Right atrium auricular region (tissue), 2 donors: ENCODE results near the gene ADRM1. TPM values are rescaled to one million over a fixed set of nuclear protein-coding genes. Genes with fewer than 3 reads are reported as not detected.

Experiments
- DNase-seq: peaks from one replicate; pipeline ENCODE4 v3.0.0-alpha.2; 2019; ENCODE audit warnings: low spot score
- H3K27ac ChIP-seq, 2 donors: fragments of 200-600 bp; sonication (generic); 1 replicate in 1 of 2; 2 replicates in 1 of 2; pipeline ENCODE4 v1.5.1; 2016 to 2019
- H3K27me3 ChIP-seq, 2 donors: fragments of 200-600 bp; sonication (generic); one replicate each; pipeline versions ENCODE4 v1.5.1 to v1.6.0; 2017 to 2019
- H3K36me3 ChIP-seq: fragments of 200-600 bp; sonication (generic); one replicate; pipeline ENCODE4 v1.5.1; 2016
- H3K4me1 ChIP-seq, 2 donors: fragments of 200-600 bp; sonication (generic); one replicate each; pipeline versions ENCODE4 v1.5.1 to v1.6.0; 2017 to 2019
- H3K4me3 ChIP-seq, 2 donors: fragments of 200-600 bp; sonication (generic); 1 replicate in 1 of 2; 2 replicates in 1 of 2; pipeline ENCODE4 v1.5.1; 2017 to 2019; ENCODE audit warnings: mild to moderate bottlenecking in 1 of 2, moderate library complexity in 1 of 2
- H3K9me3 ChIP-seq, 2 donors: fragments of 200-600 bp; sonication (generic); one replicate each; pipeline ENCODE4 v1.5.1; 2019
- CTCF ChIP-seq, 2 donors: fragments of 200-600 bp; sonication (generic); IDR thresholded peaks; one replicate each; pipeline ENCODE4 v1.5.1; 2019; ENCODE audit warnings: antibody characterized with exemption in 2 of 2
- total RNA-seq, 2 donors: library from RNA; depleted of rRNA; stranded (reverse); fragments of >200 nt; gene quantifications; one replicate each; pipeline ENCODE4 v1.1.0, GENCODE V29; 2016

ADRM1 gene
- total RNA-seq, 2 donors from 2014 or later, result 95.9 to 128 TPM

- Histone ChIP-seq H3K27ac (no peak overlapping the region), H3K27me3 (no peaks in the 10 kb centered on the region), H3K4me3 (no peak overlapping the region), H3K36me3 (peaks cover 65% of the 10 kb centered on the region), H3K4me1 (no peaks in the 10 kb centered on the region), H3K9me3 (no peaks in the 10 kb centered on the region)
- no peak for TF ChIP-seq CTCF (IDR thresholded peaks at IDR 0.05)
- no peak for DNase-seq
Observed at GRCh38 chr20:62321521-62321948, 18.7 kb downstream of the ADRM1 start.

- no peak for TF ChIP-seq CTCF (IDR thresholded peaks at IDR 0.05)
- no peak for DNase-seq
- H3K36me3 ChIP-seq, result peaks cover 65% of the 10 kb centered on the region
- no peaks in the 10 kb centered on the region for H3K27me3 ChIP-seq
- no peak overlapping the region for H3K4me3 ChIP-seq
- no peak overlapping the region for H3K27ac ChIP-seq
- H3K4me1 ChIP-seq, result no peaks in the 10 kb centered on the region
- no peaks in the 10 kb centered on the region for H3K9me3 ChIP-seq
Observed at GRCh38 chr20:62321975-62322374, 19.2 kb downstream of the ADRM1 start.

DNA sequence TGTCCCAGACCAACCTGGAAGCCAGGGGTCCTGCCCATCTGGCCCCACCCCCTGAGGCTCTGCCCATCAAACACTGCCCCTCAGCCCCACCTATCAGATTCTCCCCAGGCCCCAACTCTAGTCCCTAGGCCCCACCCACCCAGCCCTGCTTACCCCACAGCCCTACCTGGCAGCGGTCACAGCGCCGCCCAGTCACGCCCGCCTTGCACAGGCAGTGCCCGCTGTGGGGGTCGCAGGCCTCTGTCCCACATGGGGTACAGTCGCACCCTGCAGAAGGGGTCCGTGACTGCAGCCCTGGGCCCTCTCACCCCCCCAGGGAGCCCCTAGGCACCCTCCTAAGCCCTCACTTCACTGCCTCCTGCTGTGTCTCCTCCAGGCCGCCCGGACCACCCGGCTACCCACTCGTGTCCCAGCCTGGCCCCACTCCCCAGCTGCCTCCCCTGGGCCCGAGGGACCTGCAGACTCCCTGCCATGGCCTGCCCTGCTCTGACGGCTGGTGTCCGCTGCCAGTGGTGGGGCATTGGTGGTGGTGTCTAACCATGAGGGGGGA lies 19.8 kb downstream of the ADRM1 start:
- no peak overlapping the region for H3K4me3 ChIP-seq
- H3K36me3 ChIP-seq, result peaks cover 65% of the 10 kb centered on the region
- no peak for DNase-seq
- H3K27me3 ChIP-seq, result no peaks in the 10 kb centered on the region
- no peak overlapping the region for H3K27ac ChIP-seq
- H3K4me1 ChIP-seq, result no peaks in the 10 kb centered on the region
- no peaks in the 10 kb centered on the region for H3K9me3 ChIP-seq
- no peak for TF ChIP-seq CTCF (IDR thresholded peaks at IDR 0.05)

DNA sequence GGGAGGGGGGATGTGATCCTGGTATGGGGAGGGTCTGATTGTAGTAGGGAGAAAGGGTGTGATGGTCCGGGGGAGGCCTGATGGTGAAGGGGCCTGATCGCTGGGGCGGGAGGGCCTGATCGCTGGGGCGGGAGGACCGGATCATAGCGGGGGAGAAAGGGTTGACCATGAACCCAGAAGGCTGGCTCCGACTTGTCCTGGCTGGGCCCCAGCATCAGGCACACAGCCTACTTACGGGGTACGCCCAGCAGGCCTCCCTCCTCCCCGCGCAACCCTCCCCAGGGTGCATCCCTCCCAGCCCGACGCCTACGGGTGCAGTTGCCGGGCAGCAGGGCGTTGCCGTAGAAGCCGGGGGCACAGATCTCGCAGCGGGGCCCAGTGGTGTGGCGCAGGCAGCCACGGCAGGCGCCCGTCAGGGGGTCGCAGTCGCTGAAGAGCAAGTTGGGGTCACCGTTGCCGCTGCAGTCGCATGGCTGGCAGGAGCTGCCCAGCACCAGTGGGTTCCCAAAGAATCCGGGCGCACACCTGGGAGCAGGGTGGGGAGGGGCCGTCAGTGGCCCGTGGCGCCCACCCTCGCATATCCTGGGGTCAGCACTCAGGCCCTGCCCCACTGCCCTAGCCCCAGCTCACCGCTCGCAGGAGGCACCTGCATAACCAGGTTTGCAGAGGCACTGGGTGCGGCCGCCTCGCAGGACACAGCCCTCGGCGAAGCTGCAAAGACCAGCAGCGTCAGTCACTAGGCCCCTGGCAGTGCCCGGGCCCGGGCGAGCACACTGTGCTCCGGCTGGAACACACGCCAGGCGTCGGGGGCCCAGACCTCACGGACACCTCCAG lies 20.6 kb downstream of the ADRM1 start:
- Histone ChIP-seq H3K27ac (no peak overlapping the region), H3K4me1 (no peaks in the 10 kb centered on the region), H3K36me3 (peaks cover 72% of the 10 kb centered on the region), H3K4me3 (no peak overlapping the region), H3K9me3 (no peaks in the 10 kb centered on the region), H3K27me3 (no peaks in the 10 kb centered on the region)
- no peak for TF ChIP-seq CTCF (IDR thresholded peaks at IDR 0.05)
- no peak for DNase-seq

DNA sequence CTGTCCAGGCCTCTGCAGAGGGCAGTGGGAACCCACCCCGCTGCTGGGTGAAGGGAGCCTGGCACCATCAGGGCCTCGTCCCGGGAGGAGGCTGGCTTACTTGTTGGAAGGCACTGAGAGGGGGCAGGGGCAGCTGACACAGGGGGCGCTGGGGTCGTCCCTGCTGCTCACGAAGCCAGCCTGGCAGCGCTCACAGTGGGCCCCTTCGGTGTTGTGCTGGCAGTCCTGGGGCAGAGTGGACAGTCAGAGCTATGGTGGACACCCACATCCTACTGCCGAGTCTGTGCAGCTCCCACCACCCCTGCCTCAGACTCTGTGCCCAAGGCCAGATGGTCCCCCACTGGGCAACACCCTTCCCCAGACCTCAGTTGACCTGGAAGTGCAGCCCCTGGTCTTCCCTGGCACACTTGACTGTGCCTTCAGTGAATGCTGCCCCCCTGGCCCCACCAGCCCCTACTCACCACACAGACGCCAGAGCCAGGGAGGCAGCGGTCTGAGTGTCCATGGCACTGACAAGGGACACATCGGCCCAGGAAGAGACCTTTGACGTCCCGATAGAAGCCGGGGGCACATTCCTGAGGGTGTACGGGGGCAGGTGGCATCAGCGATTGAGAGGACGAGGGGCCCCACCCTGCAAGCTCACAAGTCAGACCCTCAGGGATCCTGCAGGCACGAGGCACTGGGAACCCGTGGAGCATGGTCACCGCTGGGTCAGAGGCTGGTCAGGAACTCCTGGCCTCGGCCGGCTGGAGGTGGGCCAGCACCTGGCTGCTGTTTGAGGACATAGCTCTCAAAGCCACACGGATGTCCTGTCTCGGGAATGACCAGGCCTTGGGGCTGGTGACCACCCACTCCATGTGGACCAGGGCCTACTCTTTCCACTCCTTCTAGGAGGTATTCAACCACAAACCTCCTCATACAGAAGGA lies 21.4 kb downstream of the ADRM1 start:
- no peaks in the 10 kb centered on the region for H3K27me3 ChIP-seq
- no peak for DNase-seq
- no peaks in the 10 kb centered on the region for H3K4me1 ChIP-seq
- no peak overlapping the region for H3K4me3 ChIP-seq
- peaks cover 73% of the 10 kb centered on the region for H3K36me3 ChIP-seq
- no peak for TF ChIP-seq CTCF (IDR thresholded peaks at IDR 0.05)
- no peaks in the 10 kb centered on the region for H3K9me3 ChIP-seq
- no peak overlapping the region for H3K27ac ChIP-seq
